ENCODE measurements around the gene CDK9.

Gene CDK9

GRCh38 chr9:127773981-127774380 lies 11.9 kb upstream of the CDK9 start:
- DNase-seq (ENCODE audit: low read depth) = no peak
- no peak for TF ChIP-seq CTCF (conservative IDR thresholded peaks at IDR 0.05; ENCODE audit: low read depth, low read length)
- no peak overlapping the region for H3K4me3 ChIP-seq (ENCODE audit: low read depth, low read length)

GRCh38 chr9:127776195-127776923 lies 9.5 kb upstream of the CDK9 start:
- no peak overlapping the region for H3K4me3 ChIP-seq (ENCODE audit: low read depth, low read length)
- TF ChIP-seq CTCF (conservative IDR thresholded peaks at IDR 0.05; ENCODE audit: low read depth, low read length) = no peak
- no peak for DNase-seq (ENCODE audit: low read depth)

- no peak for DNase-seq (ENCODE audit: low read depth)
- H3K4me3 ChIP-seq (ENCODE audit: low read depth, low read length) = no peak overlapping the region
- TF ChIP-seq CTCF (conservative IDR thresholded peaks at IDR 0.05; ENCODE audit: low read depth, low read length) = no peak
These were observed 8.9 kb upstream of the CDK9 start for GRCh38 chr9:127776924-127777289.

GRCh38 chr9:127777368-127777980 lies 8.4 kb upstream of the CDK9 start:
- DNase-seq (ENCODE audit: low read depth) = no peak
- no peak overlapping the region for H3K4me3 ChIP-seq (ENCODE audit: low read depth, low read length)
- TF ChIP-seq CTCF (conservative IDR thresholded peaks at IDR 0.05; ENCODE audit: low read depth, low read length) = no peak

- TF ChIP-seq CTCF (conservative IDR thresholded peaks at IDR 0.05; ENCODE audit: low read depth, low read length) = no peak
- no peak within 1 kb of the TSS for H3K4me3 ChIP-seq (ENCODE audit: low read depth, low read length)
- peak; percentile 28 for DNase-seq (ENCODE audit: low read depth)
These were observed 7.3 kb upstream of the CDK9 start, which contains the start of gene SH2D3C for GRCh38 chr9:127778280-127779135. SH2D3C (minus strand) TSS chr9:127778666; CDS start chr9:127778627, 39 bp downstream.

- no peak overlapping the region for H3K4me3 ChIP-seq (ENCODE audit: low read depth, low read length)
- TF ChIP-seq CTCF (conservative IDR thresholded peaks at IDR 0.05; ENCODE audit: low read depth, low read length) = no peak
- peak; percentile 59 for DNase-seq (ENCODE audit: low read depth)
These were observed 6.5 kb upstream of the CDK9 start for GRCh38 chr9:127779136-127779981.
